Effector CD8-positive, alpha-beta T cell (primary cell): Measurements from ENCODE around the gene EDN2.

Experiments
- DNase-seq: peaks from one replicate; lab custom pipeline; 2025; lab: John Stamatoyannopoulos, UW

Gene EDN2

DNA sequence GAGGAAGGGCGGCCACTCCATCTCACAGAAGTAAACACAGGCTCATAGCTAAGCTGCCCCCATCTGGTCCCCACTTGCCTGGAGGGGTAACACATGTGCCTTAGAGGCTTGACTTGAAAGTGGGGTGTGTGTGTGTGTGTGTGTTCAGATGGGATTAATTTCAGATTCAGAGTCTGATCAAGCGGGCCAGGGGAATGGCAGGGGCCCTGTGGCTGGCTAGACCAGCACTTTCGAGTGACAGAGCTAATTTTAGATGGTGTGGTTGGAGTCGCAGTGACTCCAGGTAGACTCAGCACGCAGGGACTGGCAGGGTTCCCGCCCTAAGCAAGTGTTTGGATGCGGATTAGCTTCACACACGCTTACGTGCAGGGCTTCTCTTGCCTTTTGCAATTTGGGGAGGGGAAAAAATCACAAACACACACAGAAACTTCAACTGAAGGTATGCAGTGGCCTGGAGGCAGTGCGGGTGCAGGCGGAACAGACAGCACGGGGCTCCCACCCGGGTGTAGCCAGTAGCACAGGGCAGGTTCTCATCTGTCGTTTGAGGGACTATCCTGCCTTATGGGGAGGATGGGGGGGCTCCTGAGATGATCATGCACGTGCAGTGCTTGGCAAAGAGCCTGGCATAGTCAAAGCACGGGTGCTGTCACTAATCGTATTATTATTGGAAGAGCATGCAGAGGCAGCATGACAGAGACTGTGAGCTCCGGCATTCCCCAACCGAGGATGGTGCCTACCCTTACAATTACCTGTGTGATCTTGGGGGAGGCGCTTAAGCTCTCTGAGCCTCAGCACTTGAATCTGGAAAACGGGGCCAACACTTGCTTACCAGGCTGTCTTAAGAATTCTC lies 1.3 kb downstream of the EDN2 start:
- no peak for DNase-seq

DNA sequence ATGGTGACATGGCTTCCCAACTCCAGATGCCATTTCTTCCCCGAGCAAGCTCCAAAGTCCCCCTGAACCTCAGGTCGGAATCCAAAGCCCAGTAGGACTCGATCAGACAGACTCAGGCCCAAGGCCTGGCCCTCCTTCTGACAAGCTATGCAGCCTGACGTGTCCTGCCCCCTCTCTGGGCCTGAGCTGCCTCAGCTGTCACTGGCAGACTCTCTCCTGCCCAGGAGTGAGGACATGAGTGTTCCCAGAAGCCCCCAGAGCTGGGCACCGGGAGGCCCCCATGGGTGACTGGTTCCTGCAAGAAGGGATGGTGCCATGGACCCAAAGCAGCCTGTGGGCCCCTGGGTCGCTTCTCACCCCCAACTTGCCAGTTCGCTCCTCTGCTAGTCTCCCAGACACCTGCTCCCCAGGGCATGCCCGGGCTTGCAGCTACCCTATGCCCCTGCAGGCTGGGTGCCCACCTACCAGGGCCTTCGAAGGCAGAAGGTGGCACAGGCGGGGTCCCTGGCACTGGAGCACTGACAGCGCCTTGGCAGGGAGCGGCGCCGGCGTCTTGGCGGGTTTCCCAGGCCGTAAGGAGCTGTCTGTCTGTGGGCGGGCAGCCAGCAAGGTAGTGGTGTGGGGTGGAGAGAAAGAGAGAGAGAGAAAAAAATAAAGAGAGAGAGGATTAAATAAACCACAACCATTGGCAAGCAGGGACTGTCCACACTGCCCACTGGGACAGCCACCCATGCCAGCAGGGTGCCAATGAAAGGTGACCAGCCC lies 2.3 kb downstream of the EDN2 start:
- DNase-seq = no peak

DNA sequence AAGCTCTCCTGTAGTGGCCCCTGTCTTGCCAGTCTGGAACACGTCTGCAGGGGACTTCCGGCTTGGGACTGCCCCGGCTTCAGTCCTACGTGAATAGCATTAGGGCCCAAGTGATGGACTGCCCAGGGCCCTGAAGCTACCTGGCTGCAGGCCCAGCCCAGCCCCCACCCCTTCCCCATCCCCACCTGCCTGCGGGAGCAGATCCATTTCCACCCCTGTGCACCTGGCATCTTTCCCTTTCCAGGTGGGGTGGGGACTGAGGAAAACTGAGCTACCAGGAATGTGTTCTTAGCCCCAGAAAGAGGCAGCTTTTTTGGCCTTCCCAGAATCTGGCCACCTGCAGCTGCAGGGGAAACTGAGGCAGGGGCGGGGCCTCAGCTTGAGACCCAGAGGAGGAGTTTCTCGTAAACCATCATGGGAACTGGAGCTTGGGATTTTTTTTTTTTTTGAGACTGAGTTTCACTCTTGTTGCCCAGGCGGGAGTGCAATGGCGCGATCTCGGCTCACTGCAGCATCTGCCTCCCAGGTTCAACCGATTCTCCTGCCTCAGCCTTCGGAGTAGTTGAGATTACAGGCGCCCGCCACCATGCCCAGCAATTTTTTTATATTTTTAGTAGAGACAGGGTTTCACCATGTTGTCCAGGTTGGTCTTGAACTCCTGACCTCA lies 3.2 kb downstream of the EDN2 start:
- DNase-seq = no peak

DNA sequence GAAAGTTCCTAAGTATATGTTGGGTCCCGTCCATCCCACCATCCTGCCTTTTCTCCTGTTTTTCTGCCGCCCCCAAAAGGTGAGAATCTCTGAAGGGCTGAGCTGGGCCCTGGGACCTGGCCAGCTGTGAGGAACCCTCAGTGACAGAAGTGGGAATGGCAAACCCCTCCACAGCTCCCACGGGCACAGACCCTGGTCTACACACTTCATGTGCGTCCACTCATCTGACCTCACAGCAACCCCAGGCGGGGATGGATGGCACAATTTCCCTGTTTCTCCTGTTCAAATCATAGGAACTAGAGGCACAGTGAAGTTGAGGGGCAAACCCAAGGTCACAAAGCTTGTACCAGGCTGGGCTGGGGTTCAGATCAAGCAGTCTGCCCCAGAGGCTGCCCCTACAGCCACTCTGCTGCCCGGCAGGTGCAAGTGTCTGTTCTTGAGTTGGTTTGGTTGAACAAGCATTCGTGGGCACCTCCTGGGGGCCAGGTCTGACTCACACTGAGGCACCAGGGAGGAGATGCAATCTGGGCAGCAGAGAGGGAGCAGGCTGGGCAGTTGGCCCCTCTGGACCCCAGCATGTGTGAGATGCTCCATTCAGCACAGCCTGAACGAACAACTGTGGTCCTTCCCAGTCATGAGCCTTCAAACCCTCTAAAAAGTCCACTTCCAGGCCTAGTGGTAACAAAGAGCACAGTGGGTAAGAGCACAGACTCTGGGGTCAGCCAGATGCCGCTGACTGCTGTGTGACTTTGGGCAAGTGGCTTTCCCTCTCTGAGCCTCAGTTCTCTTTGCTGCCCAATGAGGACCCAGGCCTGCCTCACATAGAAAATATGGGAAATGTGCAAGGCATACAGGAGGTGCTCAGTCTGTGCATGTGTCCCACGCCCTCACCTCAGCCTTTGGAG lies 4.0 kb downstream of the EDN2 start:
- DNase-seq = no peak

DNA sequence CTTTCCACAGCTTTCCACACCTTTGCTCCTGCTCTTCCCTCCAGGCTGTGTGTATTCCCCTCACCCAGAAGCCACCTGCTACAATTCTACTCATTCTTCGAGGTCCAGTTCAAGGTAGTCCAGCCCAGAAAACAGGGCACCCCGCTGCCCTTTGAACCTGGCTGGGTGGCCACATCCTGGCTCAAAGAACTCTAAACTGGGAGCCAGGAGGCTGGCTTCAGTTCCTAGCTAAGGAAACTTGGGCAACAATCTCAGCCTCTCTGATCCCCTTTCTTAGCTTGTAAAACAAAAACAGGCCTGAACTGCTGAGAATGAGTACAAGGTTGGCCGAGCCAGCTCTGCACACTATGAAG lies 4.7 kb downstream of the EDN2 start:
- no peak for DNase-seq

DNA sequence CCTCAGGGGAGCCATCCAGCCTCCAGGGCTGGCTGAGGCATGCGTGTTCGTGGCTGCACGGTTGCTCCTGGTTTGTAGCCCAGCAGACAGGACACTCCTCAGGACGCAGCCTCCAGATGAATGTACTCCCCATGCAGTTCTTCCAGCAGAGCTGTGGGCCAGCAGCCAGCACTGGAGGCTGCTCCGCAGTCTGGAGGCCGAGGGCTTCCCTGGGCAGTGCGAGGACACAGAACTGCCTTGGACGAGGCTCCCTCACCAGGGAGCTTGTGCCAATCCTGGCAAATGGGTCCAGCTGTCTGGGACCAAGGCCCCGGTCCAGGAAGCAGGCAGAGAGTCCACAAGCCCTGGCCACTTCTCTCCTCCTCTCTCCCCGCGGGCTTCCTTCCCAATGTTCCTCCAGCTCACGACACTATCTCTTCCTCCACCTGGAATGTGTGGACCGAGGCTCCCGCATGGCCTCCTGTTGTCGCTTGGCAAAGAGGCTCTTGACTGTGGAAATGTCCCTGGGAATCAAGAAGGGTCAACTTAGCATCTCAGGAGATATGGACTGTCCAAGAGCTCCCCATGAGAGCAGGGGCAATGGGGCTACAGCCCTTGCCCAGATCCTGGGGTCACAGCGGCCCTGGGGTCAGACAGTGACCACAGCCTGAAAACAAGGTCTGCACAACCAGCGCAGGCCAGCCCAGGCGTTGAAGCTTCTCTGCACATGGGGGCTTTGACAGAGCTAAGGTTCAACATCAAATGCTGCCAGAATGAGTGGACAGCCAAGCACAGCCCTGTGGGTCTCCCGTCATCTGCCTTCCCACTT lies 5.3 kb downstream of the EDN2 start:
- DNase-seq = no peak

DNA sequence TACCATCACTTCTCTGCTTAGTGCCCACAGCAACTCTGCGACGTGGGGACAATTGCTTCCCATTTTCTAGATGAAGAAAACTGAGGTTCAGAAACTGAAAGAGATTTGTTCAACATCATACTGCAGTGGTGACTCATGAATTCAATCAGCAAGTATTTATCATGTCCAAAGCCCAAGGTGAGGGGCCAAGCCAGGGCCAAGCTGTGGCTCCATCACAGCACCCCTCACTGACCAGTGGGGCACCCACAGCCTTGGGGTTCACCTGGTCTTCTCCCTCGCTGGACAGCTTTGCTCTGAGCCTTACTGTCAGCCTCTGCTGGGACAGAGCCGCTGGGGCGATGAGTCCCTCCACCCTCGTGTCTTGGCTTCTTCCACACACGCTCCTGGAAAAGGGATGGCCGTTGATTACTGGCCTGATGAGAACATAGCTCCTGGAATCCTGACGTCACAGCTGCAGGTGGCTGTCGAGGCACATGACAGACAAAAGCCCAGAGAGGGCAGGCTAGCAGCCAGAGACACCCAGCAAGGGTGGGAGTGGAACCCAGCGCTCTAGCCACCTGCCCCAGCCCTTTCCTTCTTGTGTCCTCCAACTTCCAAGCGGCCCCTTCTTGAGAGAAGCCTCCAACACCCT lies 6.2 kb downstream of the EDN2 start:
- DNase-seq = no peak

DNA sequence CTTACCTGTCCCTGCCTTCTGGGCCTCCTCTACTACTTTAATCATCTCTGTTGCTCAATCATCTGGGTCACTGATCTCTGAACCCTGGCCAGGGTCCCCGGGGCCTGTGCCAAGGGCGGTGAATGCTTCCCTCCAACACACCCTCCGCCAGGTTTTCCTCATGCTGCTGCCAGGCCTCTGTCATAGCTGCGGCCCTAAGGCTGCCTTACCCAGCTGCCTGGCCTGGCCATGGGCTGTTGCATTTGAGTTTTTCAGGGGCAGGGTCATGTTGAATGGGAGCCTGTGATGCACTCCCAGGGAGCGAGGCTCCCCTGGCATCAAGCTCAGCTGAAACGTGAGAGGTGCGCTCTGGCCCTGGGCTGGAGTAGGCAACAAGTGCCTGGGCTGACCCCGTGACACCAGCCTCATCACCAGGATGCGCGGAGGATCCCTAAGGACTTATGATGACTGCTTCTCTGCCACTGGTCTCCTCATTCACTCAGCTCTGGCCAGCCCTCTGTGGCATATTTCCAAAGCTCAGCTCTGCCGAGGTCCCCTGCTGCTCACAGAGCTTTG lies 7.6 kb downstream of the EDN2 start:
- no peak for DNase-seq

DNA sequence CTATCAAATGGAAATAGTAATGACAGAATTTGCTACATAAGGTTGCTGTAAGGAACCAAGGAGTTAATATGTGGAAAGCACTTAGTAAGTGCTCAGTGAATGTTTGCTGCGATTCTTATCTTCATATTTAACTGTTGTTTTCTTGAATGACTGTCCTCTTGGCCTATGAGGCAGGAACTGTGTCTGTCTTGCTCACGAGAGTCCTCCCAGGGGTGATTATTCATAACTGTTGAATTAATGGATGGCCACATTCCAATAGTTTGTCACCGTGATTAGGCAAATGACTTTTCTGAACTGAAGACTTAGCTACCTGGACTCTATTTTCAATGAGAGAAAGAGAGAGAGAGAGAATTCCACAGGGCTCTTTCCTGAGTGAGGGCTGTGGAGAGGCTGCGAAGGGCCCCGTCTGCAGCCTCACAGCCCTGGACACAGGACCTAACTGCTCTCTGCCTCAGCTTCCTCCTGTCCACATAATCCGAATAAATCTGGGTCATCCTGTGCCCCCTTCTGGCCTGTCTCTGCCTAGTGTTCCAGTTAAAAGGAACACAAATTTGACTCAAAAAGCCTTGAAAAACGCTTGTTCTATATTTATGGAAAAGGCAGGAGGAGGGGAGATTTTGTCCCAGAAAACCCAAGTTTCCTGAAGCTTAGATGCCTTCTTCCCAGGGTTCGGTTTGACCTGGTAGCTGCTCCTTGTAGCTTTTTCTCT lies 8.5 kb downstream of the EDN2 start:
- DNase-seq = no peak

DNA sequence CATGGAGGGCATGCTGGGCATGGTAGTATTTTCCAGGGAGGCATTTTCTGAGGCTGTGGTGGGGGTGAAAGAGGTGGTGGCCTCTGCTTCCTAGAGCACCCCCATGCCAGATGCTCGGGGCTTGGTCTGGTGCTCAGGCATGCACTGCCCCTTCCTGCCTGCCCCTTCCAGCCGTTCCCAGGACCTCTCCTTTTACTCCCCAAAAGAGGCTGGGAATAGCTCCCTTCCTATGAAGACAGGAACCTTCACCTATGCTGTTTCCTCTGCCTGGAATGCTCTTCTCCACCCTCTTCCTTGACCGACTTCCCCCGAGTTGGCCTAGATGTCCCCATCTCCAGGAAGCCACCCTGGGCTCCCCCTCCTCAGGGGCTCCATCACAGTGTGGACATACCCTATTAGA lies 9.1 kb downstream of the EDN2 start:
- no peak for DNase-seq

DNA sequence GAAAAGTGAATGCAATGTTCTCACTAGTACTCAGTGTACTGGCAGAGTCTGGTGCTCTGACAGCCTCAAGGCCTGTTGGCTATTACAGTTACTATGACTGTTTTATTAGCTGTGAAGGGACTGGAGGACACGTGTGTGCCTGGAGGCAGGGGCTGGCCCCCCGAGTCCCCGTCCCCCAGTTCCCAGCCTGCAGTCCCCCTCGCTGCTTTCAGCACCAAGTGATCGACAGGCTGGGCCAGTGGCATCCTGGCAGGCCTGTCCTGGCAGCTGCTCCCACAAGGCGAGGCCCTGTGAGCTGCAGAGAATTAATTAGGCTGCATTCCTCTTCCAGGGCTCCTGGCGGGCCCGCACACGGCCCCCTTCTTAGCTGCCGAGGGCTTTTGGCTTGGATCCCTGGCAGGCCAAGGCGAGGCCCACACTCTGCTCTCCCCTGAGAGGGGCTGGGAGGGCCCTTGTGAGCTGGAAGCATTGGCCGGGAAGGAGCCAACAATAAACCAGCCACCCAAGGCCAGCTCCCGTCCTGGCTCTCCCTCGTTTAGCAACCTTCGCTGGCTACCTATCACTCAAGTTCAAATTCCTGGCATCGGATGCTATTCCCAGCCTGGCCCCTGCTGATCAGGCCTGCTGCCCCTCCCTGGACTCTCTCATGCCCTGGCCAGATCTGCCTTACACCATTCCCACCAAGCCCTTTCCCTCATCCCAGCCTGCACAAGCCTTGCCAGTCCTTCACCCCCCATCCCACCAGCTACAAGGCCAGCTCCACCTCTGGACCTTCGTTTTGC lies 9.8 kb downstream of the EDN2 start:
- no peak for DNase-seq

DNA sequence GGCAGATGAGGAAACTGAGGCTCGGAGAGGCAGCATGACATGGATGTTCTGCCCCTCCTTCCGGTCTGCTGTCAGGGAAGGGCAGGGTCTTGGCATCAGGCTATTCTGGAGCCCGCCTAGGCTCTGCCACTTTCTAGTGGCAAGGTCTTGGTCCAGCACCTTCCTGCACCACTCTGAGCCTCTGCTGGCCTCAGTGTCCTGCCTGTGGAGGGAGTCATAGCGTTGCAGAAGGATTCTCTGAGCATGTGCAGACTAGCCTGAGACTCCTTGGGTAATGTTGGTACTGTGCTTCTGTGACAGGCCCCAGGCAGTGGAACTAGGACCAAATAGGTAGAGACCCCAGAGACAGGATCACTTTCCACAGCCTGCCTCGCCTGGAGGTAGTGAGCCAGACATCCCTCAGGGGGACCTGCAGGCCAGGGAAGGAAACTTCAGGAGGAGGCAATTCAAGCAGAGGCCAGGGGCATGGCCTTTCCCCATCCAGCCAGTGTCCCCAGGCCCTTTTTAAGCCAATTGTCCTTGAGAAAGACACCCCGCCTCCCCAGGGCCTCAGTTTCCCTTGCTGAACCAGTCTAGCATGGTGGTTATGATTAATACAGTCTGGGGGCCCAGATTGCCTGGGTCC lies 10.6 kb downstream of the EDN2 start:
- DNase-seq = no peak

DNA sequence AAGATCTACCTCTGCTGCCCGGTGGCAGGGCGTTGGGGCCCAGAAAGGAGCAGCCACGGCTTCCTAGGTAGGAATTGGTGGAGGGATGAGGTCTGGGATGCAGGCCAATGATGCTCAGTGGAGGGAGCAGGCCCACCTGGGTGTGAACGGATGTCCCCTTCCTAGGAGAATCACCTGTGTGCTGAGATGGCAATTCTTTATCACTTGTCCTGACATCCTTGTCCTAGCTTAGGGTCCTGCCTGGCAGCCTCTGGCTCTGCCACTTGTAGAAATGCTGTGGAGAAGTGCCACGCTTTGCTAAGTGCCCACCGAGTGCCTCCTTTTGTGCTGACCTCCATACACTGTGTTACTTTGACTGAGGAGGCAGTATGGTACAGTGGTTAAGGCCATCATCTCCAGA lies 12.8 kb downstream of the EDN2 start:
- DNase-seq = no peak

DNA sequence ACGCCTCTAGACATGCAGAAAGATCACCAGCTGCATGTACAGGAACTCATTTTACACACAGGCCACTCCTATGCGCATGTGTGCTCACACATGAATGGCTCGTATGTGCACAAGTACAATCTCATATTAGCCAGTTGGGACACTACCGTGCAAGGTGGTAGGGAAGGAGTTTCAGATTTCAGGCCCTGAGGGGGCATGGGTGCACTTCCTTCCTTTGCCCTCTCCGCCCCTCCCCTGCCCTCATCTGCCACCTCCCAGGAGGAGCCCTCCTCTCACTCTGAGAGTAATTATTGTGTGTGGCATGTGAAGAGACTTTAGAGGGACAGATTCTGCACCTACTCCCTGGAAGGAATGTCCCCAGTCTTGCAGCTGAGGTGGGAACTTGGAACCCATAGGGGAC lies 14.8 kb downstream of the EDN2 start:
- DNase-seq = no peak

DNA sequence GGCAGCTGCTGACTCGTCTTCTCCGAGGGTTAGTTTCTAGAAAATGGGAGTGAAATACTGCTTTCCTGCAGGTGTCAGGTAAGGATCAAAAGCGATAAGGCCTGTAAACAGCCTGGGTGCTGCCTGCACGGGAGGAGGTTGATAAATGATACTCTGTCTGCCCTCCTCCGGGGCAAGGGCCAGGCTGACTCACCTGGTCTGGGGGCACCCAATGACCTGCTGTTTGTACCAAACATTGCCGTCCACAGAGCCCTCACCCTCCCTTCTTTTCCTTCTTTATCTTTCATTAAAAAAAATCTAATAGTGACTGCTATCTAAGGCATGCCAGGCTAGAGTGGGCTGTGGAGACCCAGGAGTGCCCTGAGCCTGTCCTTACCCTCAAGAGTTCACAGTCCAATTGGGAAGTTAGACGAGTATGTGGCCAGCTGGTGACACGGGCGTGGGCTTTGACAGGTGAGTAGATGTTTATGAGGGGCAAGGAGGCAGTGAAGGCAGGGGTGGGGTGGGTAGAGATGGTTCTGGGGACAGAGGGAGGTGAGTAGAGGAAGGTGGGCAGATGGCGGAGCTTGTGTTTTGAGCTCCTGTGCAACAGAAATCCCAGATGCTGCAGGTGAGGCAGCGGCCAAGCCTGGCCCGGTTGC lies 16.2 kb downstream of the EDN2 start:
- DNase-seq = no peak

DNA sequence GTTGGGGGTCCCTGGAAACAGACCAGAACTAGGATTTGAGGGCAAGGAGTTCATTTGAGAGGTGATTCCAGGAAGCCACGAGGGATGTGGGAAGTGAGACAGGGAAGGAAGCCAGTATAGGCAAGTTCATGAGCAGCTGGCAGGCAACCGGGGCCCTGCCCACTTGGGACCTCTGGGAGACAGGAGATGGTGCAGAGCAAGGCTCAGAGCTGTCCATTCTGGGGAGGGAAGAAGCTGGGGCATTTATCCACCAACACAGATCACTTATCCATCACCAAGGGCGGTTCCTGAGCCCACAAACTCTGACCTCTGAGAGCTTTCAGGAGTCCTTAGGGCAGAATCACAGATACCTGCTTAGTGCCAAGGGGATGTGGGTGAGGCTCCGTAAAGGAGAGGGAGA lies 16.8 kb downstream of the EDN2 start:
- DNase-seq = no peak

DNA sequence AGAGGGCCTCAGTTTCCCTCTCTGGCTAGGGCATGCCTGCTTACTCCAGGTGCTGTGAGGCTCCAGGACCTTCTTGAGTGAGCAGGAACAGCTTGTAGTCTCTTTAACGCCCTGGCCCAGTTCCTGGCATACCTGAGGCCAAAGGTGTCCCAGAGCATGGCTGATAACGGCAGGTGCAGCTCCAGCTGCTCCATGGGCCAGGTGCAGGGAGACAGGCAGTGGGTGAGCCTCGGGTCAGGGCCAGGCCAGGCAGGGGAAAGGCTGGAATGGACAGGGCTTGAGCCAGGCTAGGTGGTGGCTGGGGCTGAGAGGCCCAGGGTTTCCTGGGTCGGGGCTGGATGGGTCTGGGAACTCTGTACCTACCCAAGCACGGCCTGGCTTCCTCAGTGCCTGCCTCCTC lies 18.3 kb downstream of the EDN2 start:
- no peak for DNase-seq

DNA sequence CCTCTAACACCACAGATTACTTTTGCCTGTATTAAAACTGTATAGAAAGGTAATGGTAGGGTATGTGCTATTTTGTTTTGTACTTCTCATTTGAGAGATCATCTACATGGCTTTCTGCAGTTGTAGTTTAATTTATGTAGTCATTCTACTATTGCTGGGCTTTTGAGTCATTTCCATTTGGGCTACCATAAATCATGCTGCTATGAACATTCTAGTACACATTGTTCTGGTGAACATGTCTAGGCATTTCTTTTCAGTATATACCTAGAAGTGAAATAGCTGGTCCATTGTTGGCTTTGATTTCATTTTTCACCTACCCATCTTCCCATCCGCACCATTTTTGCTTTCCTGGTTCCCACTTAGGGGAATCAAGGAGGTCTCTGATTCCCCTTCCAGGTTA lies 18.7 kb downstream of the EDN2 start:
- no peak for DNase-seq
